ENCODE data around the gene LLGL2. TPM values are rescaled to one million over a fixed set of nuclear protein-coding genes. Genes with fewer than 3 reads are reported as not detected.

The LLGL2 gene
- polyA plus RNA-seq, 6 donors from 2014 or later: 6.1 to 14.4 (median 10.4) TPM

DNA sequence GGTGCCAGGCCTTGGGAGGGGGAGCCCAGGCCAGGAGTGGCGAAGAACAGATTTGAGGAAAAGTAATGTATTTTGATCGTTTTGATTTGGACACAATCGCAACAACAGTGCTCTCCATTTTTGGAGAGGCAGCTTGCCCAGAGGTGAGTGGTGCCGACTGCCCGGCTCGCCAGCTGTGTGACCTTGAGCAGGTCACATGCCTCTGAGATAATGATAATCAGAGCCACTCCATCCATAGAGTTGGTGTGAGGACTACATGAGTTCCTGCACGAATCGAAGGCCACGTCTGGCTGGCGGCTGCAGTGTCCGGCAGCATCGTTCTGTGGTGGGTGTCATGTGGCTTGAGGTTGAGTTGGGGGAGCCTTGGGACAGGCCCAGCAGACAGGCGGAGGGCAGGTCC, 20.7 kb downstream of the LLGL2 start:
- Mint-ChIP-seq H3K4me3 (no peak overlapping the region), H3K9me3 (no peaks in the 10 kb centered on the region), H3K27me3 (no peaks in the 10 kb centered on the region), H3K36me3 (no peaks in the 10 kb centered on the region), H3K27ac (no peak overlapping the region), H3K4me1 (peaks cover 0 to 3% (median 0%) of the 10 kb centered on the region in 3 donors)
- ATAC-seq (ENCODE audit: low read depth in 2 of 2) (no peak), DNase-seq (no peak)

DNA sequence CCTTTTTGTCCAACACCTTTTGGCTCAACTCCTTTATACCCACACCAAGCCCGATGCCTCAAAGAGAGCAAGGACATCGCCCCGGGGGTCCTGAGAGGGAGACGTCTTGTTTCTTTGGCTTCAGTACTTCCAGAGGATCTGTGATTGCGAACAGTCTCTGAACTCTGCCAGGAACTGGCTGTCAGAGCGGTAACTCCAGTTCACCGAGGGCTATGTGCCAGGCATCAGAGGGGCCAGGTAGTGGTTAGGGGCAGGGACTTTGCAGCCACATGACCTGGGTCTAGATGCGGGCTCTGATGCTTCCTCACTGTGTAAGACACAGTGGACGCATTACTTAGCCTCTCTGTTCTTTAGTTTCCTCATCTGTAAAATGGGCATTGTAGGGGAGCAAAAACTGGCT, 21.6 kb downstream of the LLGL2 start:
- Mint-ChIP-seq H3K27me3 (no peaks in the 10 kb centered on the region), H3K4me3 (no peak overlapping the region), H3K9me3 (no peaks in the 10 kb centered on the region), H3K4me1 (peaks cover 0 to 1% (median 0%) of the 10 kb centered on the region in 3 donors), H3K36me3 (no peaks in the 10 kb centered on the region), H3K27ac (no peak overlapping the region)
- no peak for DNase-seq
- ATAC-seq (ENCODE audit: low read depth in 2 of 2): no peak

DNA sequence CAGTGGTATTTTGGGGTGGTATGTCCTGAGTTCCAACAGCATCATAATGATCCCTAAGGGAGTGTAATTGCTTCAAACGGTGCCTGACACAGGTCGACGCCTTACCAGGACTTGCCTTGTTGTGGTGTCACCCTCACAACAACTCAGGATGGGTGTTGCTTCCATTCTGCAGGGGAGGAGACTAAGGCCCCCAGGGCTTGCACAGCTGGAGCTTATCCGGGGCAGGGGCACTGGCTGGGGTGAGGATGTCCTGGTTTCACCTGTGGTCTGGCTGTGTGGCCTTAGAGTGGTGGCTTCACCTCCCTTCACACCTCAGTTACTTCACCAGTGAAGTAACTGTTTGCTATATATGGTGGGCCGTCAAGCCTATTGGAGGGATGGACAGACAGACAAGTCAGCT, 23.3 kb downstream of the LLGL2 start:
- H3K27ac Mint-ChIP-seq: no peak overlapping the region
- ATAC-seq (ENCODE audit: low read depth in 2 of 2) (no peak), DNase-seq (no peak)
- H3K4me3 Mint-ChIP-seq: no peak overlapping the region
- H3K36me3 Mint-ChIP-seq: no peaks in the 10 kb centered on the region
- no peaks in the 10 kb centered on the region for H3K4me1 Mint-ChIP-seq
- H3K27me3 Mint-ChIP-seq: no peaks in the 10 kb centered on the region
- H3K9me3 Mint-ChIP-seq: no peaks in the 10 kb centered on the region

GRCh38 chr17:75549246-75550138, 24.0 kb downstream of the LLGL2 start:
- Mint-ChIP-seq H3K27me3 (no peaks in the 10 kb centered on the region), H3K36me3 (no peaks in the 10 kb centered on the region), H3K4me3 (no peak overlapping the region), H3K27ac (no peak overlapping the region), H3K9me3 (no peaks in the 10 kb centered on the region), H3K4me1 (no peaks in the 10 kb centered on the region)
- ATAC-seq (ENCODE audit: low read depth in 2 of 2) (no peak), DNase-seq (no peak)

GRCh38 chr17:75550139-75550465, 24.6 kb downstream of the LLGL2 start:
- Mint-ChIP-seq H3K27ac (no peak overlapping the region), H3K4me1 (no peaks in the 10 kb centered on the region), H3K36me3 (no peaks in the 10 kb centered on the region), H3K9me3 (no peaks in the 10 kb centered on the region), H3K27me3 (no peaks in the 10 kb centered on the region), H3K4me3 (no peak overlapping the region)
- no peak for DNase-seq
- ATAC-seq (ENCODE audit: low read depth in 2 of 2): no peak

GRCh38 chr17:75551266-75551665, 25.8 kb downstream of the LLGL2 start:
- Mint-ChIP-seq H3K36me3 (no peaks in the 10 kb centered on the region), H3K9me3 (no peaks in the 10 kb centered on the region)
- no peak for ATAC-seq (ENCODE audit: low read depth in 2 of 2)

GRCh38 chr17:75552425-75553294, 27.2 kb downstream of the LLGL2 start:
- H3K9me3 Mint-ChIP-seq: no peaks in the 10 kb centered on the region
- H3K27ac Mint-ChIP-seq: no peak overlapping the region
- H3K4me1 Mint-ChIP-seq: no peaks in the 10 kb centered on the region
- H3K36me3 Mint-ChIP-seq: no peaks in the 10 kb centered on the region
- no peaks in the 10 kb centered on the region for H3K27me3 Mint-ChIP-seq
- H3K4me3 Mint-ChIP-seq: no peak overlapping the region
- DNase-seq (no peak), ATAC-seq (ENCODE audit: low read depth in 2 of 2) (no peak)

More at GRCh38 chr17:75551266-75551665, 25.8 kb downstream of the LLGL2 start:
- Mint-ChIP-seq H3K27ac (no peak overlapping the region), H3K4me1 (no peaks in the 10 kb centered on the region), H3K4me3 (no peak overlapping the region), H3K27me3 (no peaks in the 10 kb centered on the region)
- no peak for DNase-seq

DNA sequence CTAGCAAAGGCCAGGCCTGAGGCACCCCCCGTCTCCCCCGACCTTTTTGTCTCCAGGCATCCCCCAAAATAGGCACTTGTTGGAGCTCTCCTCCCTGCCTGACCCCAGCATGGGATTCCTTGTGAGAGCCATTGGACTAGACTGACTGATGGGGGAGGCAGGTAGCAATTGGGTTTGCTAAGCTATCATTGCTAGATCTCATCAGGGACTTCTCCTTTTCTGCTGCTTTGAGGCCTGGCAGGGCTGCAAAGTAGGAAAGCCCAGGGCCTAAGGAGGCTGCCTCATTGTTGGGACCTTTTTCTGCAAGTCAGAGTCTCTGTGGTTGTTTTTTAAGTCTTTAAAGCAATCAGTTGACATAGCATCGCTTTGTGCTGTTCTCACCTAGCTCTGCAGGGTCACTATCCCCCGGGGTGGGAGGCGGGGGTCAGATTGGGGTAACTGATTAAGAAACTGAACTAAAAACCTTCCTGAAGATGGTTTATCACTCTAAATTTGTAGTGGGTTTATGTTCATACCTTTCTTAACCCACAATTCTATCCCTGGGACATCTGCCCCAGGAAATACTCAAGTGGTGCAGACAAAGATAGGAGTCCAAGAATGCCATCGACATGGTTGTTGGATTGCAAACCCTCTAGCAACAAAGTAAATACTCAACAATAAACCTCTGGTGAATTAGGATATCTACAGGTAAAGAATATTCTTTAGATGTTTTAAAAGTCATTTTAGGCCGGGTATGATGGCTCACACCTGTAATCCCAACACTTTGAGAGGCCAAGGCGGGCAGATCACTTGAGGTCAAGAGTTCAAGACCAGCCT, 28.0 kb downstream of the LLGL2 start:
- DNase-seq (no peak), ATAC-seq (ENCODE audit: low read depth in 2 of 2) (no peak)
- H3K36me3 Mint-ChIP-seq: no peaks in the 10 kb centered on the region
- no peaks in the 10 kb centered on the region for H3K4me1 Mint-ChIP-seq
- H3K27ac Mint-ChIP-seq: no peak overlapping the region
- no peaks in the 10 kb centered on the region for H3K9me3 Mint-ChIP-seq
- no peak overlapping the region for H3K4me3 Mint-ChIP-seq
- no peaks in the 10 kb centered on the region for H3K27me3 Mint-ChIP-seq

- H3K27me3 Mint-ChIP-seq: no peaks in the 10 kb centered on the region
- no peaks in the 10 kb centered on the region for H3K4me1 Mint-ChIP-seq
- H3K4me3 Mint-ChIP-seq: no peak overlapping the region
- ATAC-seq (ENCODE audit: low read depth in 2 of 2) (no peak), DNase-seq (no peak)
- no peaks in the 10 kb centered on the region for H3K9me3 Mint-ChIP-seq
- H3K36me3 Mint-ChIP-seq: no peaks in the 10 kb centered on the region
- H3K27ac Mint-ChIP-seq: no peak overlapping the region
These were observed 30.2 kb downstream of the LLGL2 start for GRCh38 chr17:75555679-75556153.

- Mint-ChIP-seq H3K27me3 (no peaks in the 10 kb centered on the region), H3K36me3 (no peaks in the 10 kb centered on the region), H3K4me1 (no peaks in the 10 kb centered on the region), H3K4me3 (no peak overlapping the region), H3K27ac (no peak overlapping the region), H3K9me3 (no peaks in the 10 kb centered on the region)
- DNase-seq (no peak), ATAC-seq (ENCODE audit: low read depth in 2 of 2) (no peak)
These were observed 31.8 kb downstream of the LLGL2 start for GRCh38 chr17:75557075-75557851.

GRCh38 chr17:75557852-75558665, 32.6 kb downstream of the LLGL2 start:
- H3K4me3 Mint-ChIP-seq: no peak overlapping the region
- ATAC-seq (ENCODE audit: low read depth in 2 of 2): no peak
- no peaks in the 10 kb centered on the region for H3K9me3 Mint-ChIP-seq
- H3K36me3 Mint-ChIP-seq: no peaks in the 10 kb centered on the region
- DNase-seq: no peak
- no peak overlapping the region for H3K27ac Mint-ChIP-seq
- H3K4me1 Mint-ChIP-seq: no peaks in the 10 kb centered on the region
- H3K27me3 Mint-ChIP-seq: no peaks in the 10 kb centered on the region

Data from naive B cell (primary cell).